Spleen (tissue), 11 donors: ENCODE results near the gene TRAF7. TPM values are rescaled to one million over a fixed set of nuclear protein-coding genes. Genes with fewer than 3 reads are reported as not detected.

Experiments used
- DNase-seq: peaks from one replicate; pipeline ENCODE4 v3.0.0-alpha.2; 2020
- H3K27ac ChIP-seq, 8 donors: fragments of 200-600 bp; sonication (generic) in 7 of 8; 1 replicate in 4 of 8; 2 replicates in 4 of 8; pipeline versions ENCODE4 v1.5.0 to v1.8.0; 2016 to 2021; ENCODE audit warnings: inconsistent platforms in 4 of 8, mild to moderate bottlenecking in 4 of 8, moderate library complexity in 1 of 8
- H3K27me3 ChIP-seq, 7 donors: fragments of 200-600 bp; sonication (generic) in 6 of 7; replicated peaks in 1 of 7; 1 replicate in 4 of 7; 2 replicates in 3 of 7; pipeline versions ENCODE4 v1.5.0 to v1.8.0; 2016 to 2021; ENCODE audit warnings: inconsistent platforms in 3 of 7, mild to moderate bottlenecking in 1 of 7
- H3K36me3 ChIP-seq, 6 donors: fragments of 200-600 bp; sonication (generic) in 5 of 6; 1 replicate in 4 of 6; 2 replicates in 2 of 6; pipeline versions ENCODE4 v1.5.0 to v1.8.0; 2016 to 2021; ENCODE audit warnings: inconsistent platforms in 2 of 6
- H3K4me1 ChIP-seq, 6 donors: fragments of 200-600 bp; sonication (generic) in 5 of 6; 1 replicate in 3 of 6; 2 replicates in 3 of 6; pipeline versions ENCODE4 v1.5.0 to v1.8.0; 2016 to 2021; ENCODE audit warnings: inconsistent platforms in 3 of 6
- H3K4me3 ChIP-seq, 8 donors: fragments of 200-600 bp; sonication (generic) in 7 of 8; 1 replicate in 4 of 8; 2 replicates in 4 of 8; pipeline versions ENCODE4 v1.5.0 to v1.8.0; 2016 to 2021; ENCODE audit warnings: inconsistent platforms in 4 of 8, mild to moderate bottlenecking in 4 of 8, moderate library complexity in 2 of 8
- H3K9me3 ChIP-seq, 8 donors: fragments of 200-600 bp; sonication (generic) in 7 of 8; 1 replicate in 4 of 8; 2 replicates in 4 of 8; pipeline versions ENCODE4 v1.5.0 to v1.8.0; 2016 to 2021; ENCODE audit warnings: inconsistent platforms in 4 of 8
- POLR2A ChIP-seq, 3 donors: fragments of 450-650 bp; IDR thresholded peaks; one replicate each; pipeline ENCODE4 v1.5.1; 2017; ENCODE audit warnings: antibody characterized with exemption in 3 of 3, mild to moderate bottlenecking in 1 of 3
- POLR2AphosphoS5 ChIP-seq, 3 donors: sonication (generic); formaldehyde crosslinking; IDR thresholded peaks; one replicate each; pipeline ENCODE4 v1.5.1; 2017; ENCODE audit warnings: antibody characterized with exemption in 3 of 3
- WGBS, 5 donors: extraction: QIAGEN DNeasy Blood & Tissue Kit in 3 of 5; methylation state at CpG; one replicate each; pipeline versions ENCODE4 v1.1.5 to v1.1.7; 2013 to 2018; 5-methylcytosine and 5-hydroxymethylcytosine counted together
- intact Hi-C: fragments of 100-400 bp; cut with DNase I; formaldehyde crosslinking; loops from one replicate; pipeline ENCODE4 v1.15.0; 2023; ENCODE audit warnings: low total_unique reads
- polyA plus RNA-seq, 3 donors: library from polyadenylated mRNA; stranded (reverse); fragments of 200-250 nt; gene quantifications; one replicate each; pipeline ENCODE4 v1.2.1, GENCODE V29; 2013
- total RNA-seq, 7 donors: library from RNA; depleted of rRNA in 3 of 7; stranded (reverse); fragments of >200 nt in 3 of 7; fragmentation: NEBNext Ultra II Directional in 4 of 7; extraction: Animal tissue kit (Norgen Biotek cat#: 25700) in 4 of 7; gene quantifications; one replicate each; pipeline versions ENCODE4 v1.1.0 to v1.2.1, GENCODE V29; 2016 to 2021
- TF ChIP-seq, protein P1 (sequence below), 11 experiments: fragments of 200-600 bp in 7 of 11; fragments of 450-650 bp in 4 of 11; sonication (generic) in 4 of 11; IDR thresholded peaks in 8 of 11; conservative IDR thresholded peaks in 3 of 11; 1 replicate in 7 of 11; 2 replicates in 4 of 11; pipeline versions ENCODE4 v1.4.0 to v1.8.0; 2016 to 2021; ENCODE audit warnings: antibody characterized with exemption in 11 of 11, inconsistent platforms in 4 of 11, mild to moderate bottlenecking in 1 of 11
- donor health status: healthy with polysubstance abuse.
- donor health status: DM: no; HTN: no; CAD: no; lungs with moderate emphysema.
- donor health status: DM: no; HTN: no; CAD: no.
- donor health status: Bipolar disorder and iron deficiency.
- donor health status: healthy.
- donor health status: DM: no; HTN: no; CAD: no.
- donor health status: DM: yes; HTN: yes; CAD: no.

The TRAF7 gene
- total and polyA plus RNA-seq, 10 donors, result 22.0 to 63.9 (median 44.1) TPM

DNA sequence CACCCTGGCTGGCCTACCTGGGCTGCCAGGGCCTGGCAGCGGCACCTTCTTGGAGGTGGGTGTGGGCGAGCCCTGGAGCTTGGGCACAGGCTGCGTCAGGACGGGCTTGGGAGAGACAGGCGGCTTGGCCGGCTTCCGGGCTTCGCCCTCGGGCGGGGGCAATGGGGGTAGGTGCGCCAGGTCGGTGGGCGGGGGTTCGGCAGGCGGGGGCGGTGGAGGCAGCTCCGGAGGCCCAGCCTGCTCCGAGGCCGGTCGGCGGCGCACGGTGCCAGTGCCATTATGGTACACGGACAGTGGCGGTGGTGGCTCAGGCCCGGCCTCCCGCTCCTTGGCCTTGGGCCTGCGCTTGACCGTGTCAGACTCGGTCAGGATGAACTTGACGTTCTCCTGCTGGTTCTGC lies 24.0 kb downstream of the TRAF7 start:
- Histone ChIP-seq H3K9me3 (peaks cover 0 to 6% (median 0%) of the 10 kb centered on the region in 8 donors), H3K4me1 (peaks cover 0 to 12% (median 0%) of the 10 kb centered on the region in 6 donors), H3K27me3 (no peaks in the 10 kb centered on the region), H3K36me3 (peaks cover 2 to 44% (median 35%) of the 10 kb centered on the region in 6 donors), H3K27ac (no peak overlapping the region), H3K4me3 (no peak overlapping the region)
- DNase-seq, result no peak
- intact Hi-C loops, result no loop called here
- TF ChIP-seq POLR2AphosphoS5 (IDR thresholded peaks at IDR 0.05) (peak in 1 of 3 donors; percentile 6), POLR2A (IDR thresholded peaks at IDR 0.05) (no peak)
- WGBS, 5 donors, result 90 to 96% (median 95%) methylated on average over 6 to 31 of the region's 31 CpGs

DNA sequence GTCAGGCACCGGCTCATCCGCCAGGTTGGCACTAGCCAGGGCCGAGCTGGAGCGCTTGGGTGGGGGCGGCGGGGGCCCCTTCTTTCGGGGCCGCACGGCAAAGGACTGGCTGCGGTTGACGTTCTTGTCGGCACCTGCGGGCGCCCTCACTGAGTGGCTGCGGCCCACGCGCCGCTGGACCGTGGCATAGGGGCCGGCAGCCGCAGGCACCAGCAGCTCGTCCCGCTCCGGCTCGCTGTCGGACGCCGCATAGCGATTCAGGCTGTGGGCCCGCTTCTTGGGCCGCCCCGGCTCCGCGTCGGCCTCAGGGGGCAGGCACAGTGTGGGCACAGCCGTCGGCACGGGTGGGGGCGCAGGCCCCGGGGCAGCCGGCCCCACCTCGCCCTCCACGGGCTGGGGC lies 24.9 kb downstream of the TRAF7 start:
- H3K4me1 ChIP-seq, result peaks cover 0 to 6% (median 0%) of the 10 kb centered on the region in 6 donors
- no peak for TF ChIP-seq POLR2A (IDR thresholded peaks at IDR 0.05)
- no peak for TF ChIP-seq POLR2AphosphoS5 (IDR thresholded peaks at IDR 0.05)
- TF ChIP-seq, protein P1, sequence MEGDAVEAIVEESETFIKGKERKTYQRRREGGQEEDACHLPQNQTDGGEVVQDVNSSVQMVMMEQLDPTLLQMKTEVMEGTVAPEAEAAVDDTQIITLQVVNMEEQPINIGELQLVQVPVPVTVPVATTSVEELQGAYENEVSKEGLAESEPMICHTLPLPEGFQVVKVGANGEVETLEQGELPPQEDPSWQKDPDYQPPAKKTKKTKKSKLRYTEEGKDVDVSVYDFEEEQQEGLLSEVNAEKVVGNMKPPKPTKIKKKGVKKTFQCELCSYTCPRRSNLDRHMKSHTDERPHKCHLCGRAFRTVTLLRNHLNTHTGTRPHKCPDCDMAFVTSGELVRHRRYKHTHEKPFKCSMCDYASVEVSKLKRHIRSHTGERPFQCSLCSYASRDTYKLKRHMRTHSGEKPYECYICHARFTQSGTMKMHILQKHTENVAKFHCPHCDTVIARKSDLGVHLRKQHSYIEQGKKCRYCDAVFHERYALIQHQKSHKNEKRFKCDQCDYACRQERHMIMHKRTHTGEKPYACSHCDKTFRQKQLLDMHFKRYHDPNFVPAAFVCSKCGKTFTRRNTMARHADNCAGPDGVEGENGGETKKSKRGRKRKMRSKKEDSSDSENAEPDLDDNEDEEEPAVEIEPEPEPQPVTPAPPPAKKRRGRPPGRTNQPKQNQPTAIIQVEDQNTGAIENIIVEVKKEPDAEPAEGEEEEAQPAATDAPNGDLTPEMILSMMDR (IDR thresholded peaks at IDR 0.05 in 8 of 11, conservative IDR thresholded peaks at IDR 0.05 in 3 of 11), result no peak
- intact Hi-C loops, result no loop called here
- no peak for DNase-seq
- H3K36me3 ChIP-seq, result peaks cover 2 to 35% (median 27%) of the 10 kb centered on the region in 6 donors
- WGBS, 5 donors, result 93 to 98% (median 95%) methylated on average over 18 to 43 of the region's 43 CpGs
- no peak overlapping the region for H3K27ac ChIP-seq
- H3K4me3 ChIP-seq, result no peak overlapping the region
- no peaks in the 10 kb centered on the region for H3K27me3 ChIP-seq
- H3K9me3 ChIP-seq, result peaks cover 0 to 6% (median 0%) of the 10 kb centered on the region in 8 donors

DNA sequence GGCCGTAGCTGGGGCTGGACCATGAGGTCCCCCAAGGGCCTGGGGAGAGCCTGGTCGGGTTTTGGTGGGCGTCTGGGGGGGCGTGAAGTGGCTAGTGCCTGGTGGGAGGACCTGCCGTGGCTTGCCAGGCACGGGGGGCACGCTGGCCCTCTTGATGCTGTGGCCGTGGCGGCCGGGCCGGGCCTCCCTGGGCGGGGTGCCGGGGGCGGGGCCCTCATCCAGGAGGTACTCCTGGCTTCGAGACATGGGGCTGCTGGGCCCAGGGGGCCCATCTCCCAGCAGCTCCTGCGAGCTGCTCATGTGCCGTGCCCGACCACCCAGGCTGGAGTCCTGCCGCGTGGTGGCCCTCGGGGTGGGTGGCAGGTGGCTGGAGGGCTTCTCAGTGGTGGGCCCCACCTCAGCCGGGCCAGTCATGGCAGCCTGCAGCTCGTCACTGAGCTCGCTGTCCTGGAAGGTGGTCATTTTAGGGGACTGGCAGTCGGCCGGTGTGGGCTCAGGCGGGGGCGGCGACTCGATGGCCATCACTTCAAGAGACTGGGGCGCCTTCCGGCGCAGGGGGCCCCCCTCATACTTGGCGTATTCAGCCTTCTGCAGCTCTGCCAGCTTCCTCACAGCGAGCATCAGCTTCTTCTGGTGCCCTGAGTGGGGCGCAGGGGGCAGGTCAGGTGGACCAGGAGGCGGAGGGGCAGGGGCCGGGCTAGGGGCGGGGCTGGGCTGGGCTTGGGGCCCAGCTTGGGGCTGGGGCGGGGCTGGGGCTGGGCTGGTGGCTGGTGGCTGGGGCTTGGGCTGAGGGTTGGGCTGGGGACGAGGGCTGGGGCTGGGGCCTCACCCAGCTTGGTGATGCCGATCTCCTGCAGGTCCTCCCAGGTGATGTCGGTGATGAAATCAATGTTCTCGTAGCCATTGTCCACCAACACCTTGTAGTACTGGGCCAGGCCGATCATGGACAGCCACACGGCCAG lies 25.7 kb downstream of the TRAF7 start:
- 80 to 90% (median 86%) methylated on average over 10 to 46 of the region's 46 CpGs for WGBS, 5 donors
- Histone ChIP-seq H3K36me3 (peaks cover 0 to 27% (median 19%) of the 10 kb centered on the region in 6 donors), H3K27me3 (no peaks in the 10 kb centered on the region), H3K4me1 (peaks cover 0 to 6% (median 0%) of the 10 kb centered on the region in 6 donors), H3K4me3 (no peak overlapping the region), H3K9me3 (peaks cover 0 to 6% (median 0%) of the 10 kb centered on the region in 8 donors), H3K27ac (no peak overlapping the region)
- intact Hi-C loops, result no loop called here
- TF ChIP-seq POLR2A (IDR thresholded peaks at IDR 0.05), result no peak
- DNase-seq, result no peak

DNA sequence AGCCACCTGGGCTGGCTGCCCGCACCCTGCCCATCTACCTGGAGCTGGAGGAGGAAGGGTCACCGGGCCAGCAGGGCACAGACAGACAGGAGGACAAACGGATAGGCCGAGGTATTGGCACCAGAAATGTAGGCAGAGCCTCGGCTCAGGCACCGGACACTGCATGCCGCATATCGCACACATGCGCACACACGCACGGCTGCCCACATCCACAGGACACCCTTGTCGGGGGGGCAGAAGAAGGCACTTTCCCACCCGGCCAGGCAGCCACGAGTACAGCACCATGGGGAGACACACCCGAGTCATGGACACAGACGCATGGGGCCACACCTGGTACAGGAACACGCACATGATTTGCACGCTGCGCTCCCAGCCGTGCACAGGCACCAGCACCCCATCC lies 26.4 kb downstream of the TRAF7 start:
- H3K36me3 ChIP-seq, result peaks cover 0 to 20% (median 12%) of the 10 kb centered on the region in 6 donors
- peaks cover 0 to 6% (median 0%) of the 10 kb centered on the region in 8 donors for H3K9me3 ChIP-seq
- H3K27me3 ChIP-seq, result no peaks in the 10 kb centered on the region
- peaks cover 0 to 6% (median 0%) of the 10 kb centered on the region in 6 donors for H3K4me1 ChIP-seq
- no peak for TF ChIP-seq POLR2A (IDR thresholded peaks at IDR 0.05)
- H3K27ac ChIP-seq, result no peak overlapping the region
- intact Hi-C loops, result no loop called here
- no peak overlapping the region for H3K4me3 ChIP-seq
- DNase-seq, result no peak
- 89 to 94% (median 90%) methylated on average over 7 to 20 of the region's 20 CpGs for WGBS, 5 donors

DNA sequence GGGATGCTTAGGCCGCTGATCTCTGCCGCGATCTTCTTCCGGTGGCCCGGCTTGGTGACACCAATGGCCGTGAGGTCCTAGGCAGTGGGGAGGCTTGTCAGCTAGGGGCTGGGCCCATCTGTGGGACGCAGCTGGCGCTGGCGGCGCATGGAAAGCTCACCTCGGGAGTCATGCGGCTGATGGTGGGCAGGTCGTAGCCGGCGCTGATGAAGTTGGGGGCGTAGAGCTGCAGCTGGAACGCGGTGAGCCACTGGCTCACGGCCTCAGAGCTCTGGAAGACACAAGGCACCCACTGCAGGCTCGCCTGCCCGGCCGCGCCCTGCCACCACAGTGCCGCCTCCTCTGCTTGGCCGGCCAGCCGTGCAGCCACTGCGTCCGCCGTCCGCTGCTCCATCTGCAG lies 28.1 kb downstream of the TRAF7 start:
- peaks cover 0 to under 1% (median 0%) of the 10 kb centered on the region in 8 donors for H3K9me3 ChIP-seq
- no peaks in the 10 kb centered on the region for H3K4me1 ChIP-seq
- no peak for TF ChIP-seq POLR2A (IDR thresholded peaks at IDR 0.05)
- no peak for TF ChIP-seq POLR2AphosphoS5 (IDR thresholded peaks at IDR 0.05)
- TF ChIP-seq, protein P1 (IDR thresholded peaks at IDR 0.05 in 8 of 11, conservative IDR thresholded peaks at IDR 0.05 in 3 of 11), result no peak
- no peaks in the 10 kb centered on the region for H3K27me3 ChIP-seq
- H3K36me3 ChIP-seq, result peaks cover 0 to 3% (median 0%) of the 10 kb centered on the region in 6 donors
- H3K27ac ChIP-seq, result no peak overlapping the region
- DNase-seq, result no peak
- H3K4me3 ChIP-seq, result no peak overlapping the region
- WGBS, 5 donors, result 84 to 95% (median 91%) methylated on average over 16 to 30 of the region's 30 CpGs
- intact Hi-C loops, result no loop called here
